Thoracic aorta (tissue), 2 donors: ENCODE measurements around the gene WHRN. TPM values are rescaled to one million over a fixed set of nuclear protein-coding genes. Genes with fewer than 3 reads are reported as not detected.

Experiments
- ATAC-seq: fragments of 150-250 bp; one replicate; pipeline ENCODE4 v1.8.0; 2017; ENCODE audit warnings: low read depth; ENCODE audit not compliant: insufficient number of reproducible peaks, low FRiP score
- DNase-seq: peaks from one replicate; pipeline ENCODE4 v3.0.0-alpha.2; 2020; ENCODE audit warnings: low spot score
- H3K27ac ChIP-seq, 2 donors: fragments of 200-600 bp; sonication (generic); 1 replicate in 1 of 2; 2 replicates in 1 of 2; pipeline ENCODE4 v1.5.1; 2016; ENCODE audit warnings: mild to moderate bottlenecking in 2 of 2, moderate library complexity in 2 of 2
- H3K27me3 ChIP-seq: fragments of 200-600 bp; sonication (generic); replicated peaks from 2 replicates; pipeline ENCODE4 v1.6.0; 2016; ENCODE audit warnings: mild to moderate bottlenecking; ENCODE audit not compliant: insufficient read depth
- H3K36me3 ChIP-seq: fragments of 200-600 bp; sonication (generic); one replicate; pipeline ENCODE4 v1.5.1; 2016
- H3K4me1 ChIP-seq, 2 donors: fragments of 200-600 bp; sonication (generic); 1 replicate in 1 of 2; 2 replicates in 1 of 2; pipeline versions ENCODE4 v1.5.1 to v1.6.0; 2016; ENCODE audit warnings: low read depth in 2 of 2, mild to moderate bottlenecking in 1 of 2; ENCODE audit not compliant: control insufficient read depth in 1 of 2
- H3K4me3 ChIP-seq: fragments of 200-600 bp; sonication (generic); 2 replicates; pipeline ENCODE4 v1.5.1; 2016; ENCODE audit warnings: mild to moderate bottlenecking
- H3K9me3 ChIP-seq: fragments of 200-600 bp; sonication (generic); 2 replicates; pipeline ENCODE4 v1.5.1; 2016
- CTCF ChIP-seq: fragments of 200-600 bp; sonication (generic); IDR thresholded peaks from one replicate; pipeline ENCODE4 v1.5.1; 2019; ENCODE audit warnings: antibody characterized with exemption
- total RNA-seq, 2 donors: library from RNA; depleted of rRNA; stranded (reverse); fragments of >200 nt; gene quantifications; one replicate each; pipeline versions ENCODE4 v1.1.0 to v1.2.3, GENCODE V29; 2016

WHRN gene
- total RNA-seq, 2 donors from 2014 or later = 4.1 to 5.1 TPM

- Histone ChIP-seq H3K4me3 (no peak overlapping the region), H3K9me3 (no peaks in the 10 kb centered on the region), H3K27ac (no peak overlapping the region), H3K27me3 (no peaks in the 10 kb centered on the region), H3K36me3 (peaks cover 41% of the 10 kb centered on the region), H3K4me1 (peaks cover 16 to 52% of the 10 kb centered on the region in 2 donors)
- TF ChIP-seq CTCF = no peak
- ATAC-seq = no peak
- DNase-seq = no peak
Observed at GRCh38 chr9:114376586-114377445, 128.5 kb downstream of the WHRN start.

- DNase-seq (no peak), ATAC-seq (no peak)
- H3K36me3 ChIP-seq = peaks cover 41% of the 10 kb centered on the region
- no peaks in the 10 kb centered on the region for H3K27me3 ChIP-seq
- no peak overlapping the region for H3K27ac ChIP-seq
- TF ChIP-seq CTCF = no peak
- peaks cover 24 to 52% of the 10 kb centered on the region in 2 donors for H3K4me1 ChIP-seq
- H3K9me3 ChIP-seq = no peaks in the 10 kb centered on the region
- H3K4me3 ChIP-seq = no peak overlapping the region
Observed at GRCh38 chr9:114375386-114376175, 129.7 kb downstream of the WHRN start.

GRCh38 chr9:114374936-114375335 is 130.3 kb downstream of the WHRN start:
- H3K9me3 ChIP-seq = no peaks in the 10 kb centered on the region
- no peak overlapping the region for H3K4me3 ChIP-seq
- no peak for TF ChIP-seq CTCF
- H3K27me3 ChIP-seq = no peaks in the 10 kb centered on the region
- peaks cover 24 to 45% of the 10 kb centered on the region in 2 donors for H3K4me1 ChIP-seq
- H3K27ac ChIP-seq = no peak overlapping the region
- DNase-seq (no peak), ATAC-seq (no peak)
- peaks cover 36% of the 10 kb centered on the region for H3K36me3 ChIP-seq

GRCh38 chr9:114373960-114374730 is 131.1 kb downstream of the WHRN start:
- peaks cover 30% of the 10 kb centered on the region for H3K36me3 ChIP-seq
- no peak overlapping the region for H3K4me3 ChIP-seq
- H3K9me3 ChIP-seq = no peaks in the 10 kb centered on the region
- TF ChIP-seq CTCF = no peak
- DNase-seq = no peak
- peaks cover 24 to 38% of the 10 kb centered on the region in 2 donors for H3K4me1 ChIP-seq
- no peaks in the 10 kb centered on the region for H3K27me3 ChIP-seq
- no peak overlapping the region for H3K27ac ChIP-seq
- no peak for ATAC-seq
